ENCODE results near the gene STARD9.

The STARD9 gene

GRCh38 chr15:42667855-42668254 is 92.4 kb downstream of the STARD9 start:
- Histone ChIP-seq H2AFZ (ENCODE audit: insufficient read depth, low read length, poor library complexity) (no peak overlapping the region), H2BK12ac (ENCODE audit: low read length) (no peak overlapping the region)

GRCh38 chr15:42670451-42670850 is 95.0 kb downstream of the STARD9 start:
- Histone ChIP-seq H3K27me3 (ENCODE audit: insufficient read depth, low read length) (no peaks in the 10 kb centered on the region), H2BK5ac (ENCODE audit: low read depth, low read length, poor library complexity) (no peak overlapping the region), H2BK120ac (ENCODE audit: insufficient read depth, low read length, poor library complexity) (no peak overlapping the region), H3K36me3 (ENCODE audit: control insufficient read depth in 1 of 2, insufficient read depth in 2 of 2, low read length in 2 of 2) (no peaks in the 10 kb centered on the region), H3K9ac (ENCODE audit: low read length) (no peak overlapping the region), H2AFZ (ENCODE audit: insufficient read depth, low read length, poor library complexity) (no peak overlapping the region), H3K4me1 (ENCODE audit: control insufficient read depth in 1 of 2, insufficient read depth in 2 of 2, low read length in 2 of 2) (peaks cover 0 to 3% of the 10 kb centered on the region in 2 experiments), H4K12ac (ENCODE audit: low read depth, low read length) (no peak overlapping the region), H3K23ac (ENCODE audit: low read length) (no peak overlapping the region), H3K9me3 (ENCODE audit: insufficient read depth, low read depth, low read length) (no peaks in the 10 kb centered on the region), H3K4me3 (ENCODE audit: low read depth, low read length) (no peak overlapping the region), H2AK5ac (ENCODE audit: low read length) (no peak overlapping the region), H3K27ac (ENCODE audit: low read depth, low read length) (no peak overlapping the region), H4K8ac (ENCODE audit: low read depth, low read length) (no peak overlapping the region), H3K79me2 (ENCODE audit: control insufficient read depth, insufficient read depth, low read length, poor library complexity) (no peaks in the 10 kb centered on the region), H3K18ac (ENCODE audit: low read length) (no peak overlapping the region), H3K4me2 (ENCODE audit: low read length) (no peak overlapping the region), H3K79me1 (ENCODE audit: low read length) (no peaks in the 10 kb centered on the region), H2BK12ac (ENCODE audit: low read length) (no peak overlapping the region), H3K14ac (ENCODE audit: low read length) (no peak overlapping the region), H4K91ac (ENCODE audit: low read depth, low read length) (no peak overlapping the region), H3K4ac (ENCODE audit: low read depth, low read length) (no peak overlapping the region)
- WGBS (ENCODE audit: extremely low coverage, insufficient coverage, insufficient read length) = no CpG with 5 or more reads among the region's 3 CpGs
- no peak for DNase-seq

More at GRCh38 chr15:42667855-42668254, 92.4 kb downstream of the STARD9 start:
- no peak overlapping the region for H3K18ac ChIP-seq (ENCODE audit: low read length)
- no peak for DNase-seq
- no peak overlapping the region for H2BK5ac ChIP-seq (ENCODE audit: low read depth, low read length, poor library complexity)
- no peaks in the 10 kb centered on the region for H3K36me3 ChIP-seq (ENCODE audit: control insufficient read depth in 1 of 2, insufficient read depth in 2 of 2, low read length in 2 of 2)
- H3K9ac ChIP-seq (ENCODE audit: low read length) = no peak overlapping the region
- no peak overlapping the region for H3K23ac ChIP-seq (ENCODE audit: low read length)
- H3K14ac ChIP-seq (ENCODE audit: low read length) = no peak overlapping the region
- no peak overlapping the region for H4K12ac ChIP-seq (ENCODE audit: low read depth, low read length)
- no peak overlapping the region for H2AK5ac ChIP-seq (ENCODE audit: low read length)
- H3K79me2 ChIP-seq (ENCODE audit: control insufficient read depth, insufficient read depth, low read length, poor library complexity) = no peaks in the 10 kb centered on the region
- H3K4me1 ChIP-seq (ENCODE audit: control insufficient read depth in 1 of 2, insufficient read depth in 2 of 2, low read length in 2 of 2) = peaks cover 0 to 3% of the 10 kb centered on the region in 2 experiments
- no peaks in the 10 kb centered on the region for H3K9me3 ChIP-seq (ENCODE audit: insufficient read depth, low read depth, low read length)
- H3K4me3 ChIP-seq (ENCODE audit: low read depth, low read length) = no peak overlapping the region
- H4K91ac ChIP-seq (ENCODE audit: low read depth, low read length) = no peak overlapping the region
- H3K4me2 ChIP-seq (ENCODE audit: low read length) = no peak overlapping the region
- no peak overlapping the region for H3K27ac ChIP-seq (ENCODE audit: low read depth, low read length)
- no peaks in the 10 kb centered on the region for H3K79me1 ChIP-seq (ENCODE audit: low read length)
- no CpG with 5 or more reads among the region's 1 CpG for WGBS (ENCODE audit: extremely low coverage, insufficient coverage, insufficient read length)
- H4K8ac ChIP-seq (ENCODE audit: low read depth, low read length) = no peak overlapping the region
- no peaks in the 10 kb centered on the region for H3K27me3 ChIP-seq (ENCODE audit: insufficient read depth, low read length)
- no peak overlapping the region for H3K4ac ChIP-seq (ENCODE audit: low read depth, low read length)
- no peak overlapping the region for H2BK120ac ChIP-seq (ENCODE audit: insufficient read depth, low read length, poor library complexity)

- H4K91ac ChIP-seq (ENCODE audit: low read depth, low read length) = no peak overlapping the region
- H3K27ac ChIP-seq (ENCODE audit: low read depth, low read length) = no peak overlapping the region
- H4K12ac ChIP-seq (ENCODE audit: low read depth, low read length) = no peak overlapping the region
- H3K4me3 ChIP-seq (ENCODE audit: low read depth, low read length) = no peak overlapping the region
- WGBS (ENCODE audit: extremely low coverage, insufficient coverage, insufficient read length) = no CpG with 5 or more reads among the region's 5 CpGs
- no peaks in the 10 kb centered on the region for H3K27me3 ChIP-seq (ENCODE audit: insufficient read depth, low read length)
- DNase-seq = no peak
- H2BK12ac ChIP-seq (ENCODE audit: low read length) = no peak overlapping the region
- H4K8ac ChIP-seq (ENCODE audit: low read depth, low read length) = no peak overlapping the region
- no peak overlapping the region for H3K4ac ChIP-seq (ENCODE audit: low read depth, low read length)
- no peak overlapping the region for H3K14ac ChIP-seq (ENCODE audit: low read length)
- no peaks in the 10 kb centered on the region for H3K79me1 ChIP-seq (ENCODE audit: low read length)
- peaks cover 0 to 3% of the 10 kb centered on the region in 2 experiments for H3K4me1 ChIP-seq (ENCODE audit: control insufficient read depth in 1 of 2, insufficient read depth in 2 of 2, low read length in 2 of 2)
- H2AK5ac ChIP-seq (ENCODE audit: low read length) = no peak overlapping the region
- H3K4me2 ChIP-seq (ENCODE audit: low read length) = no peak overlapping the region
- H3K18ac ChIP-seq (ENCODE audit: low read length) = no peak overlapping the region
- no peaks in the 10 kb centered on the region for H3K36me3 ChIP-seq (ENCODE audit: control insufficient read depth in 1 of 2, insufficient read depth in 2 of 2, low read length in 2 of 2)
- H2AFZ ChIP-seq (ENCODE audit: insufficient read depth, low read length, poor library complexity) = no peak overlapping the region
- H2BK120ac ChIP-seq (ENCODE audit: insufficient read depth, low read length, poor library complexity) = no peak overlapping the region
- H3K79me2 ChIP-seq (ENCODE audit: control insufficient read depth, insufficient read depth, low read length, poor library complexity) = no peaks in the 10 kb centered on the region
- H3K23ac ChIP-seq (ENCODE audit: low read length) = no peak overlapping the region
- H3K9ac ChIP-seq (ENCODE audit: low read length) = peak overlapping the region; percentile 30
- H3K9me3 ChIP-seq (ENCODE audit: insufficient read depth, low read depth, low read length) = no peaks in the 10 kb centered on the region
- H2BK5ac ChIP-seq (ENCODE audit: low read depth, low read length, poor library complexity) = no peak overlapping the region
Measured at GRCh38 chr15:42672444-42672843, 97.0 kb downstream of the STARD9 start.

- Histone ChIP-seq H2BK5ac (ENCODE audit: low read depth, low read length, poor library complexity) (no peak overlapping the region), H3K23ac (ENCODE audit: low read length) (no peak overlapping the region), H4K91ac (ENCODE audit: low read depth, low read length) (no peak overlapping the region), H3K27ac (ENCODE audit: low read depth, low read length) (no peak overlapping the region), H3K4me3 (ENCODE audit: low read depth, low read length) (no peak overlapping the region), H3K79me2 (ENCODE audit: control insufficient read depth, insufficient read depth, low read length, poor library complexity) (no peaks in the 10 kb centered on the region), H2AFZ (ENCODE audit: insufficient read depth, low read length, poor library complexity) (no peak overlapping the region), H3K27me3 (ENCODE audit: insufficient read depth, low read length) (no peaks in the 10 kb centered on the region), H3K9me3 (ENCODE audit: insufficient read depth, low read depth, low read length) (no peaks in the 10 kb centered on the region), H4K8ac (ENCODE audit: low read depth, low read length) (no peak overlapping the region), H3K4me2 (ENCODE audit: low read length) (no peak overlapping the region), H2BK12ac (ENCODE audit: low read length) (no peak overlapping the region), H2AK5ac (ENCODE audit: low read length) (no peak overlapping the region), H3K14ac (ENCODE audit: low read length) (no peak overlapping the region), H3K18ac (ENCODE audit: low read length) (no peak overlapping the region), H3K4ac (ENCODE audit: low read depth, low read length) (no peak overlapping the region), H3K36me3 (ENCODE audit: control insufficient read depth in 1 of 2, insufficient read depth in 2 of 2, low read length in 2 of 2) (no peaks in the 10 kb centered on the region), H3K79me1 (ENCODE audit: low read length) (no peaks in the 10 kb centered on the region), H3K9ac (ENCODE audit: low read length) (no peak overlapping the region), H4K12ac (ENCODE audit: low read depth, low read length) (no peak overlapping the region), H2BK120ac (ENCODE audit: insufficient read depth, low read length, poor library complexity) (no peak overlapping the region), H3K4me1 (ENCODE audit: control insufficient read depth in 1 of 2, insufficient read depth in 2 of 2, low read length in 2 of 2) (peaks cover 0 to 3% of the 10 kb centered on the region in 2 experiments)
- no peak for DNase-seq
- WGBS (ENCODE audit: extremely low coverage, insufficient coverage, insufficient read length) = no CpG with 5 or more reads among the region's 6 CpGs
Measured at GRCh38 chr15:42674472-42674871, 99.1 kb downstream of the STARD9 start.
